HG03575 (cell line): ENCODE measurements around the gene SLC13A1.
"Not testable (repeated sequence)": the region's sequence is repeated elsewhere in the genome, so short reads cannot be mapped to it uniquely, and the experiment has no call there.

ENCODE experiments used
- ATAC-seq: cut with Tn5 transposase; IDR thresholded peaks from one replicate; pipeline ENCODE4 v1.9.1; 2021; ENCODE audit not compliant: unreplicated experiment, insufficient number of reproducible peaks, low FRiP score; ENCODE audit errors: extremely low read depth

Gene SLC13A1, protein sequence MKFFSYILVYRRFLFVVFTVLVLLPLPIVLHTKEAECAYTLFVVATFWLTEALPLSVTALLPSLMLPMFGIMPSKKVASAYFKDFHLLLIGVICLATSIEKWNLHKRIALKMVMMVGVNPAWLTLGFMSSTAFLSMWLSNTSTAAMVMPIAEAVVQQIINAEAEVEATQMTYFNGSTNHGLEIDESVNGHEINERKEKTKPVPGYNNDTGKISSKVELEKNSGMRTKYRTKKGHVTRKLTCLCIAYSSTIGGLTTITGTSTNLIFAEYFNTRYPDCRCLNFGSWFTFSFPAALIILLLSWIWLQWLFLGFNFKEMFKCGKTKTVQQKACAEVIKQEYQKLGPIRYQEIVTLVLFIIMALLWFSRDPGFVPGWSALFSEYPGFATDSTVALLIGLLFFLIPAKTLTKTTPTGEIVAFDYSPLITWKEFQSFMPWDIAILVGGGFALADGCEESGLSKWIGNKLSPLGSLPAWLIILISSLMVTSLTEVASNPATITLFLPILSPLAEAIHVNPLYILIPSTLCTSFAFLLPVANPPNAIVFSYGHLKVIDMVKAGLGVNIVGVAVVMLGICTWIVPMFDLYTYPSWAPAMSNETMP

GRCh38 chr7:123199883-123200282 is at the start of gene SLC13A1:
SLC13A1 (minus strand) TSS chr7:123199969; CDS start chr7:123199946, 23 bp downstream.
- no peak for ATAC-seq

DNA sequence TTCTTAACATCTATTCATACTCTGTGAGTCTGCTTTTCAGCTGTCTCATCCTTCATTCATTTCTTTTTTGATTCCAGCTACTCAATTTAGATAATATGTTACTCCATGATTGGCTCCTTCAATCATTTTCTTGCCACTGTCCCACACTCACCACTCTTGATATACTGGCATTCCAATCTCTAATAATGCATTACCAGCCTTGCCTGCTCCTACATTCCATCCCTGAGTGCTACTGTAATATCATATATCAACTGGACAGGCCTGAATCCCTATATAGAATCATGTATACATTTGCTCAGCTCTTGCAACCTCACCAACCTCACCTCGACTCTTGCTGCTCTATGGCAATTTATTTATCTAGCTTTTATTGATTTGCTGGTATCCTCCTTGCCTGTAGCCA is 45.0 kb upstream of the SLC13A1 start:
- no peak for ATAC-seq

DNA sequence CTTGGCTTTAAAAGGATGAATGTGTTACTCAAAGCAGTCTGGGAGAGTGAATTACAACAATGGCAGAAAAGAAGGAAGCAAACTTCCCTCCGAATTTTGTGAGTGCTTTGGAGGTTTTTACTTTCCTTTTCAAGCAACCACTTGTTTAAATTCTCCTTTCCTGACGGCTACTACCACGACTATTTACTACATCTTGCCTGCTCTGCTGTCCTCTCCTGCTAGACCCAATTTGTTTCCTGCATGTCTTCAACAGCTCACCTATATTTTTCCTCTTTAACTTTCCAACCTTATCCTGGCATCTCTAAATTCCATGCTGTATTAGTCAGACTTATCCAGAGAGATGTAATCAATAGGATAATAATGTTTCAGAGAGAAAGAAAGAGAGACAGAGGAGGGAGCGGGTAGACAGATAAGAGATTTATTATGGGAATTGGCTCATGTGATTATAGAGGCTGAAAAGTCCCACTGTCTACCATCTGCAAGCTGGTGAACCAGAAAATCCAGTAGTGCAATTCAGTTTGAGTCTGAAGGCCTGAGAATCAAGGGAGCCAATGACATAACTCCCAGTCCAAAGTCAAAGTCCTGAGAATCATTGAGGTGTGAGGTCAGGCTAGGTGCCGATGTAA is 42.8 kb upstream of the SLC13A1 start:
- no peak for ATAC-seq

- ATAC-seq: no peak
Measured at GRCh38 chr7:123241809-123242208, 42.0 kb upstream of the SLC13A1 start.

DNA sequence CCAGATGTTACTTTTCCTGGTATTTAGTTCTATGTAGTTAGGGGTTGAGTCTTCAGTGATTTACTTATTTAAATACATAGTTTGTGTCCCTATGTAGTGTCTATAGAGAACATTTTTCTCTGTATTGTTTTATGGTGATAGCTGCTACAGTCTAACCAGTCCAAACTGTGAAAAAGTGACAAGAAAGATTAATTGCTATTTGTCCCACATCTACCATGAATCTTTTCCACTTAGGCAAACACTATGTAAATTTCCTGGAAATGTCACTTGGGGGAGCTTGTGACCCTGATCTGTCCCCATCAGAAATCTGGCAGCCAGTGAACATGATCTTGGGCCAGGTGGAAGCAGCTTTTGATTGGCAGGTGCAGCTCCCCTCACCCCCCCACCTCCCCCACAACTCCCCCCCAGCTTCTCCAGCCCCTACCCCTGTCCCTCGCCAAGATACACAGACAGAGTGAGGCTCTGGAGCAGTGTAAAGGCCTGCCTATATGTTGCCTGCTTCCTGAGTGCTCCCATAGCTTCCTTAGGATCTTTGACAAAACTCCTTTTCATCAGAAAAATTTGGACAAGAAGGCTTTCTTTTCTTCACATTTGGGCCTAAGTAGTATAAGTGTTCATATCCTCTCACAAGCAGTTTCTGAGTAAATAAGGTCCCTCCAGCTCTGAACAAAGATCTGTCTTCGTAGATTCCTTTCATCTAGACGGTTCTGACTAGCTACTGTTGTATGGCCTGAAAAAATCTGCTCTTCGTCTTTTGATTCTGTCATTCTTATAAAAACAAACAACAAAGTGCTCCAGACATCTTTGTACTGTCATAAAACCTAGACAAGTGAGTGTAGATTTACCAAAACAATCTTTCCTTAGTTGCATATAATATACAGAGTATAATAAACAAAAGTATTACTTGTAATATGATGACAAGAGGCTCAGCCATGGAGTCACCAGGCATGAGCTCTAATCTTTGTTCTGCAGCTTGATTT is 31.5 kb upstream of the SLC13A1 start:
- no peak for ATAC-seq

DNA sequence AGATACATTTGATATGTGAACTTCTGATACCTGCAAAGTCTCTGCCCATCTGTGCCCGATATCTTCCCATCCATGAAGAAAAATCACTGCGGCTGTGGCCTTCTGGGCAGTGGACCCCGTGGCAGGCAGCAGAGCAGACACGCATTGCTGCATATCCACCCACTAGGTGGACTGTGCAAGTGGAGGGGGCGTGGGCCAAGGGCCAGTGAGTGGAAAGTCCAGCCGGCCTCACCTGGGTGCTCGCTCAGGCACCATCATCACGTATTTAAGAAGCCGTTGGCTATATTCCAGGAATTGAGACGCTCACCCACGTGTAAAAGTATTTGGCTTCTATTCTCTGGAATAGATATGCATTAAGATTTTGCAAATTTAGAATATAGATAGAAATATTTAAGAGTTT is 30.8 kb upstream of the SLC13A1 start:
- ATAC-seq: no peak

DNA sequence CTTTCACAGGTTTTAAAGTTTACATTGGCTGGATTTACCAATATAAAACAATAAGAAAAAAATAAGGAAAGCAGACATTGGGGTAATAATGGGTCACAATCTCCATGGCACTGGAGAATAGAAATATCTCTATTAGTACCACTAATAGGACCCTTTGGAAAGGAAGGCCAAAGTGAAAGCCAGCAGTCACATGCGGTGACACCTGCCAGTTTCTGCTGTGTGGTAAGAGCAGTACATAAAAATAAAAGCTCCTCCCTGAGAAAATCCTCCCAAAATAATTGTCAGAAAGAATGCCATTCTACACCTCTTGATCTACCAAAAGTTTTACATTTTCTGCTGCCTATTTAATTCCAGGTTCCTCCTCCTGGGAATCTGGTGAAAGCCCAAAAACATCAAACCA is 30.4 kb upstream of the SLC13A1 start:
- ATAC-seq: no peak

GRCh38 chr7:123229426-123229825 is 29.7 kb upstream of the SLC13A1 start:
- no peak for ATAC-seq

DNA sequence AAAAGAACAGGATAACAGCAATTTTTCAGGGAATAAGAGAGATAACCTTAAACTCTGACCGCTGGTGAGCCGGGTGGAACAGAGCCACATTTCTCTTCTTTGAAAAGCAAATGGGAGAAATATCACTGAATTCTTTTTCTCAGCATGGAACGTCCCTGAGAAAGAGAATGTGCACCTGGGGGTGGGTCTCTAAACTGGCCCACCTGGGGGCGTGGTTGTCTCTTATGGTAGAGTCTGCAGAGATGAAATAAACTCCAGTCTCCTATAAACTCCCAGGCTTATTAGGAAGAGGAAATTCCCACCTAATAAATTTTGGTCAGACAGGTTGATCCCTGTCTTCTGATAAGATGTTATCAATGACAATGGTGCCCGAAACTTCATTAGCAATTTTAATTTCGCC is 27.9 kb upstream of the SLC13A1 start:
- ATAC-seq: not testable (repeated sequence)

DNA sequence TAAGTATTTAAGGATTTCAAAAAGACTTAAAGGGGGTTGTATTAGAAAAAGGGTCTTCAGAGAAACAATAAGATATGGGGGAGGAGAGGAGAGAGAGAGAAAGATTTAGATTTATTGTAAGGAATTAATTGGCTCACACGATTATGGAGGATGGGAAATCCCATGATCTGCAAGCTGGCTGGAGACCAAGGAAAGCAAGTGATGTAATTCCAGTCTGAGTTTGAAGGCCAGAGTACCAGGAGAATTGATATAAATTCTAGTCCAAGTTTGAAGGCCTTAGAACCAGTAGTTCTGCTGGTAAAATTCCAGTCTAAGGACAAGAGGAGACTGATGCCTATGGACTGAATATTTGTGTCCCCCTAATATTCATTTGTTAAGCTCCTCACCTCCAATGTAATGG is 20.6 kb upstream of the SLC13A1 start:
- no peak for ATAC-seq

GRCh38 chr7:123218866-123219265 is 19.1 kb upstream of the SLC13A1 start:
- no peak for ATAC-seq

DNA sequence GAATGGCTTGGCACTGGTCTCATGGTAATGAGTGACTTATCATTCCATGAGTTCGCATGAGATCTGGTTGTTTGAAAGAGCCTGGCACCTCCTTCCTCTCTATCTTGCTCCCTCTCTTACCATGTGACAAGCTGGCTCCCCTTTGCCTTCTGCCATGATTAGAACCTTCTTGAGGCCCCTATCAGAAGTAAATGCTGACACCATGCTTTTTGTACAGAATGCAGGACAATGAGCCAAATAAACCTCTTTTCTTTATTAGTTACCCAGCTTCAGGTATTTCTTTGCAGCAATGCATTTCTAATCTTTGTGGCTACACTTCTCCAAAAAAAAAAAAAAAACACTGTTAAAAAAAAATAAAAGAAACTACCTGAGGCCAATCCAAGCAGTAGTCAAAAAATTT is 17.1 kb upstream of the SLC13A1 start:
- ATAC-seq: no peak

DNA sequence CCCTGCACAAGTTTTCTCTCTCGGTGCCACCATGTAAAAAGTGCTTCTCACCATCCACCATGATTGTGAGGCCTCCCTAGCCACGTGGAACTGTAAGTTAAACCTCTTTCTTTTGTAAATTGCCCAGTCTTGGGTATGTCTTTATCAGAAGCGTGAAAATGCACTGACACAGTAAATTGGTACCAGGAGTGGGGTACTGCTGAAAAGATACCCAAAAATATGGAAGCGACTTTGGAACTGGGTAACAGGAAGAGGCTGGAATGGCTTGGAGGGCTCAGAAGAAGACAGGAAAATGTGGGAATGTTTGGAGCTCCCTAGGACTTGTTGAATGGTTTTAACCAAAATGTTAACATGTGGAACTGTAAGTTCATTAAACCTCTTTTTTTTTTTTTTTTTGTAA is 15.6 kb upstream of the SLC13A1 start:
- no peak for ATAC-seq

GRCh38 chr7:123211545-123211944 is 11.8 kb upstream of the SLC13A1 start:
- no peak for ATAC-seq

DNA sequence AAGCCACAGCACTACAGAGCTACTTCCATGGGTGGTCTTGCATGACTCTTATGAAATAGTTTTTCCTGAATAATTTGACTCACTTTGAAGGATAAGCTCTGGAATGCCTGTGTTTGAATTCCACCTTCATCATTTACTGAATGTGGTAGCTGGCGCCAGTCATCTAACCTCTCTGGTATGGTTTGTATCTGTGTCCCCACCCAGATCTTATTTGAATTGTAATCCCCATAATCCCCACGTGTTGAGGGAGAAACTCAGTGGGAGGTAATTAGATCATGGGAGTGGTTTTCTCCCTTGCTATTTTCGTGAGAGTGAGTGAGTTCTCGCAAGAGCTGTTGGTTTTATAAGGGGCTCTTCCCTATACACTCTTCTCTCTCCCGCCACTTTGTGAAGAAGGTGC is 11.2 kb upstream of the SLC13A1 start:
- no peak for ATAC-seq

DNA sequence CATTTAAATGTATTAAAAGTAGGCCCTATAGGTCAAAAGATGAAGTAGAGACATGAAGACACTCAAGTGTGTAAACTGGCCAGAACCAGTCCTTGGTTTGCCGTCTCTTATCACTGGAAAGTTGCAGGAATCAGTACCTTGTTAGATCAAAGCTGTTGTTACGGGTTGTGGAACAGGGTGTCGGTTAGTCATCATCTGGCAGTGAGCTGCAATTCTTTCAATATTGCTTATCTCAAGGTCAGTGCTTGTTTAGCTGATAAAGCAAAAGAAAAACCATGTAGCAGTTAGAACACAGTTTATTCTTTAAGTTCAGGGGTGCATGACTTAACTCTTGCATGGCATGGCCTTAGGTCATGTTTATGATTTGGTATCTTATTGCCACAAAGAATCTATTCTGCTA is 10.0 kb upstream of the SLC13A1 start:
- no peak for ATAC-seq

GRCh38 chr7:123208793-123209192 is 9.0 kb upstream of the SLC13A1 start:
- ATAC-seq: no peak

DNA sequence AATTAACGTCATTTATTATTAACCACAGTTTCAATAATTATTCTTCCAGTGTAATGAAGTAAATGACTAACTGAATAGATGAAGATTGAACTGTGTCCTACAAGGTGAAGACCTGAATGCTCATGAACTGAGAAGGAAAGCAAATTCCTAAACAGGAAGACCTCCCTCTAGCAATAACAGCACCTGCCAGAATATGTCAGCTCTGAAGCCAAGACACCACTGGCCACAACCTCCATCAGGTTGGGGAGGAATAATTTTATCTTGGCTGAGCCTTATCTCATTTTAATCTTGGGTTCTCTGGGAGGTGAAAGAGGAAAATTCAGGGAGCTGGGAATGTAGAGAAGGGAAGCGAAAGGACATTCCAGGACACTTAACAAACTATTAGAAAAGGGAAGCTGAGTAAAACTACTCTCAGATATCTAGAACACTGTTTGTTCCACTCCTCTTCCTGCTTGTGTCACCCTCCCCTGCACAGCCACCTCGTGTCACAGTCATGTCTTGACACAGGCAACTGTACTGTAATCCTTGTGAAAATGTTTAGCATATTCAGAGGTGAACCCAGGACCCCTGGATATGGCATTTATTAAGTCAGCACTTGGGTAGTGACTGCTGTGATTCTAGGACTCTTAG is 4.6 kb upstream of the SLC13A1 start:
- no peak for ATAC-seq

- ATAC-seq: no peak
Measured at GRCh38 chr7:123201901-123202300, 2.1 kb upstream of the SLC13A1 start.
